HUDEP-2 (cell line): ENCODE data around the gene LPIN2.

Experiments
- DNase-seq, 76 experiments: peaks; one replicate each; lab custom pipeline; 2025; ENCODE audit not compliant: unreplicated experiment in 76 of 76; lab: John Stamatoyannopoulos, UW

The LPIN2 gene

DNA sequence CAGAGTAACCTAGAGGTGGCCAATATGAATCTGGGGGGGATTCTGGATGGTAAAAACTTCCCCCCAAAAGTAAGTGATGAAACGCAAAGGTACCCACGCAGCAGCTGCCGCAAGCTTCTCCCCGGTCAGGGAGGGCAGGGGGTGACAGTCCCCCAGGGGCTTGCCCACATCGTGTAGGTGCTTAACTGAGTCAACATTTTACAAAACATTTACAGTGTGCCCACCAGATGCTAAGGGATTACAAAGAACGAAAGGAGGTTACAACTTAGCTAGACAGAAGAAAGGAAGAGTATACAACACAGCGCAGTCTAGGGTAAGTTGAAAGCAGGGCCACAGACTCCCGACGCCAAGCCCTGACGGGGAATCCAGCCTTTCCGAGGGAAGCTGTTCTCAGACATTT, 45.6 kb downstream of the LPIN2 start:
- DNase-seq: no peak

DNA sequence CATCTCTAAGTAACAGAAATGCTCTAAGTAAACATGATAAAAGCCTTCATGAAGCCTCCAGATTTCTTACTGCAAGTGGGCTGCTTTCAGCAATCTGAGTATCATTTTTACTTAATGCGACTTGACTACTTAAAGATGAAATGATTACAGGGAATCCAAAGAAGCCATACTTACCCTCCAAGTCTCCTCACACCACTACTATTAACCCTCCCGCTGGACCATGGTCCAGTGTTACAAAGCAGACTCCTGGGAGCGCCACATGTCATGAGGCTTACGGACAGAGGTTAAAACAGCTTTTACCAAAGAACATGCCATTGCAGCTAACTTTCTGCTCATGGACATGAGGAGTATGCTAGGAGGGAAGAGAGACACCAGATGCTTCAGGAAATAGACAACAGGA, 46.4 kb downstream of the LPIN2 start:
- no peak for DNase-seq

DNA sequence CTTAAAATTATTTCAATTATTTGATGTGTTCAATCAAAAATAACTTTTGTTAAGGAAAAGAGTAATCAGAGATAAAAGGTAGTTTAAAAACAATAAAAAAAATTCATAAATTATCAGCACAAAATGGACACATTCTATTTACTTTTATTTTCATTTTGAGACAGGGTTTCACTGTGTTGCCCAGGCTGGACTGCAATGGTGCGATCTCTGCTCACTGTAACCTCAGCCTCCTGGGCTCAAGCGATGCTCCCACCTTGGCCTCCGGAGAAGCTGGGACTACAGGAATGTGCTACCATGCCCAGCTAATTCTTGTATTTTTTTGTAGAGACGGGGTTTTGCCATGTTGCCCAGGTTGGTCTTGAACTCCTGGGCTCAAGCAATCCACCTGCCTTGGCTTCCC, 47.1 kb downstream of the LPIN2 start:
- DNase-seq: no peak

DNA sequence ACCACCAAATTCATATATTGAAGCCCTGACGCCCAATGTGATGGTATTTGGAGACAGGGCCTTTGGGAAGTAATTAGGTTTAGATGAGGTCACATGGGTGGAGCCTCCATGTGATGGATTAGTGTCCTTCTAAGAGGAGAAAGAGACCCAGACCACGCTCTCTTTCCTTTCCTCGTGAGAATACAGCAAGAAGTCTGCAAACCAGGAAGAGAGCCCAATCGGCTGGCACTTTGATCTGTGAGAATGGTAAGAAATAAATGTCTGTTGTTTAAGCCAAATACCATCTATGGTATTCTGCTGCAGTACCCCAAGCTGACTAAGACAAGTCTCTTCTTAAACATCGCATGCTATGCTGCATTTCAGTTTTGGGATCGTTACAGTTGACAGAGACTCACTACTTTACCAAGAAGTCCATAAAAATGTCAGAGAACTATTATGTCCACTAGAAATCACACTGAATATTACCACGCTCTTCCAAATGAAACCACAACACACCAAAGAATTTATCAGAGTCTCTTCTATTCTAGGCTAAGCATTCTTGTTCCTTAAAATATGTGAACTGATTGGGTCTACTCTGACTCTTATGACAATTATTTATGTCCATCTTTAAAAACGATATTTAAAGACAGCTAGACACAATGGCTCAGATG, 48.5 kb downstream of the LPIN2 start:
- no peak for DNase-seq
